Fibroblast of skin of right biceps (primary cell): ENCODE data around the gene CDC42SE2.
"Not testable (repeated sequence)": the region's sequence is repeated elsewhere in the genome, so short reads cannot be mapped to it uniquely, and the experiment has no call there.

Experiments used
- DNase-seq: peaks from one replicate; pipeline ENCODE4 v3.0.0-alpha.2; 2013

Gene CDC42SE2

DNA sequence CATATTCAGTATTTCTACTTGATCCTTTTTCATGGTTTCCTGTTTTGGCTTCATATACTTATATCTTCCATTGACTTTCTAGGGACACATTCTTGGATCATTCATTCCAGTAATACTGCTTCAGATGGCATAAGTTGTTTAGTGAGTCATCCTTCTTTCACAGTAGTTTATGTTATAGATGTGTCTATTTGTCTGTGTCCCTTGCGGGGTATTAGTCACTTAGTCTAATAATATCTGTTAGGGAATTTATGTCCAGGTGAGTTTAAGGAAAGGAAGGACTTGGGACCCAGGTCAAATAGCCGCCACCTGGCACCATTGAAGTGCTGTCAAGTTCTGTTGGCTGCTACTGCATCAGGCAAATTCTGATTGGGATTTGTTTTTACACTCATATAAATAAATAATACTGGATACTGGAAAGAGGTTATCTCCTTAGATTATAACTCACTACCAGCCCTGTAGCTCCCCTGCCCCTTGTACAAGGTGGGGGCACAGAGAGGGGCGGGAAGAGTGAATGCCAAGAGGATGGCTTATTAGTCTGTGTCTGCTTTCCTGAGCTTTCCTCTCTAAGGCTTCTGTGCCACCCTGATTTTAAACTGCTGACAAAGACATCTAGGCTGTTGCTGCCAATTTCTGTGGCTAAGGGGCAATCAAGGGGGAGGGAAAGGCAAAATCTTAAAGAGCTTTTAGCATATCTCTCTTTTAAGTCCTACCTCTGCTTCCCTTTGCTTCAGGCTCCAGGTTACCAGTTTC, 64.9 kb downstream of the CDC42SE2 start:
- DNase-seq = peak; percentile 71

DNA sequence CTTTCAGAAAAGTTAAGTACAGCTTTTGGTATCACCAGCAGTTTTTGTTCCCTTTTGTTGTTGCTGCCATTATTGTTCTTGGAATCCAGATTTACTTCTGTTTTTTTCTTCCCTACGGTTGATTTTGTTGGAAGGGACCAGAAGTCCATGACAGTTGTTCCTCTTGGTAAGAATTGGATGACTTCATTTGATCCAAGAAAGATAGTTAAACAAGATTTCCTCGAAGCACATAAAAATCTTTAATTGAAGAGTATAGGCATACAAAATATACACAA, 65.4 kb downstream of the CDC42SE2 start:
- DNase-seq = no peak

DNA sequence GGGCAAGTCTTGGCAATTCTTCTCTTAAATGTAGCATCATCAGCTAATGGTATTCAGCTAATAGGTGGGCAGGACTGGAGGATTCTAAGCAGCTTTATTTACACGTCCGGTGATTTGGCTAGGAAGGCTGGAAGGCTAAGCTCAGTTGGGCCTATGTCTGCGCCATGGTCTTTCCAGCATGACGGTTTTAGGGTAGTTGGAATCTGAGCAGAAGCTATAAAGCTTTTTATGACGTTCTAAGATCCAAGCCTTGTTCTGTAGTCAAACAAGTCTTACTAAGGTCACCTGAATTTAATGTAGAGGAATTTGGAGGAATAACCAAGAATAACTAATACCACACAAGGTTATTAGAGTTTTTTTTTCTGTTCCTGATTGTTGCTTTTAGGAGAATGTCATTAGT, 66.2 kb downstream of the CDC42SE2 start:
- DNase-seq = no peak

DNA sequence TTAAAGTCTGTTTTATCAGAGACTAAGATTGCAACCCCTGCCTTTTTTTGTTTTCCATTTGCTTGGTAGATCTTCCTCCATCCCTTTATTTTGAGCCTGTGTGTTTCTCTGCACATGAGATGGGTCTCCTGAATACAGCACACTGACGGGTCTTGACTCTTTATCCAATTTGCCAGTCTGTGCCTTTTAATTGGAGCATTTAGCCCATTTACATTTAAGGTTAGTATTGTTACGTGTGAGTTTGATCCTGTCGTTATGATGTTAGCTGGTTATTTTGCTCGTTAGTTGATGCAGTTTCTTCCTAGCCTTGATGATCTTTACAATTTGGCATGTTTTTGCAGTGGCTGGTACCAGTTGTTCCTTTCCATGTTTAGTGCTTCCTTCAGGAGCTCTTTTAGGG, 71.9 kb downstream of the CDC42SE2 start:
- not testable (repeated sequence) for DNase-seq

DNA sequence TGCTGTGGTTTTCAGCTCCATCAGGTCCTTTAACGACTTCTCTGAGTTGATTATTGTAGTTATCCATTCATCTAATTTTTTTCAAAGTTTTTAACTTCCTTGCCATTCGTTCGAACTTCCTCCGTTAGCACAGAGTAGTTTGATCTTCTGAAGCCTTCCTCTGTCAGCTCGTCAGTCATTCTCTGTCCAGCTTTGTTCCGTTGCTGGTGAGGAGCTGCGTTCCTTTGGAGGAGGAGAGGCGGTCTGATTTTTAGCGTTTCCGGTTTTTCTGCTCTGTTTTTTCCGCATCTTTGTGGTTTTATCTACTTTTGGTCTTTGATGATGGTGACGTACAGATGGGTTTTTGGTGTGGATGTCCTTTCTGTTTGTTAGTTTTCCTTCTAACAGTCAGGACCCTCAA, 72.9 kb downstream of the CDC42SE2 start:
- not testable (repeated sequence) for DNase-seq

GRCh38 chr5:131337240-131338050, 73.6 kb downstream of the CDC42SE2 start:
- DNase-seq = not testable (repeated sequence)

- DNase-seq = no peak
Measured at GRCh38 chr5:131338051-131338453, 74.2 kb downstream of the CDC42SE2 start.

DNA sequence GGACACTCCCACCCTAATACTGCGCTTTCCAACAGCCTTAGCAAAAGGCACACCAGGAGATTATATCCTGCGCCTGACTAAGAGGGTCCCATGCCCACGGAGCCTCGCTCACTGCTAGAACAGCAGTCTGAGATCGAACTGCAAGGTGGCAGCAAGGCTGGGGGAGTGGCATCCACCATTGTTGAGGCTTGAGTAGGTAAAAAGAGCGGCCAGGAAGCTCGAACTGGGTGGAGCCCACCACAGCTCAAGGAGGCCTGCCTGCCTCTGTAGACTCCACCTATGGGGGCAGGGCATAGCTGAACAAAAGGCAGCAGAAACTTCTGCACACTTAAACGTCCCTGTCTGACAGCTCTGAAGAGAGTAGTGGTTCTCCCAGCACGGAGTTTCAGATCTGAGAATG, 80.4 kb downstream of the CDC42SE2 start:
- DNase-seq = not testable (repeated sequence)

- DNase-seq = not testable (repeated sequence)
Measured at GRCh38 chr5:131346204-131346603, 82.4 kb downstream of the CDC42SE2 start.

- no peak for DNase-seq
Measured at GRCh38 chr5:131353991-131354390, 90.1 kb downstream of the CDC42SE2 start.

GRCh38 chr5:131355971-131356528, 92.2 kb downstream of the CDC42SE2 start:
- DNase-seq = peak; percentile 35

DNA sequence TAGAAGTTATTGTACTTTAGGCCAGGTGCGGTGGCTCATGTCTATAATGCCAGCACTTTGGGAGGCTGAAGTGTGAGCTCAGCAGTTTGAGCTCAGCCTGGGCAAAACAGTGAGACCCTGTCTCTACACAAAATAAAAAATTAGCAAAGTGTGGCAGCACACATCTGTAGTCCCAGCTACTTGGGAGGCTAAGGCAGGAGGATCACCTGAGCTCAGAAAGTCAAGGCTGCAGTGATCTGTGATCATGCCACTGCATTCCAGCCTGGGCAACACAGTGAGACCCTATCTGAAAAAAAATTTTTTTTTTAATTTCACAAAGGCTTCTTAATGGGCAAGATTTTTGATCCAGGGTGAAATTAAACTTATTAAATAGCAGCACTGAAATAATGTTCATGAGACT, 92.8 kb downstream of the CDC42SE2 start:
- DNase-seq = no peak

- no peak for DNase-seq
Measured at GRCh38 chr5:131357739-131358561, 94.1 kb downstream of the CDC42SE2 start.

- DNase-seq = no peak
Measured at GRCh38 chr5:131361677-131362315, 97.9 kb downstream of the CDC42SE2 start.

GRCh38 chr5:131363811-131364506, 100.1 kb downstream of the CDC42SE2 start:
- DNase-seq = no peak

GRCh38 chr5:131364507-131365050, 100.7 kb downstream of the CDC42SE2 start:
- DNase-seq = no peak

- no peak for DNase-seq
Measured at GRCh38 chr5:131366428-131366827, 102.6 kb downstream of the CDC42SE2 start.

DNA sequence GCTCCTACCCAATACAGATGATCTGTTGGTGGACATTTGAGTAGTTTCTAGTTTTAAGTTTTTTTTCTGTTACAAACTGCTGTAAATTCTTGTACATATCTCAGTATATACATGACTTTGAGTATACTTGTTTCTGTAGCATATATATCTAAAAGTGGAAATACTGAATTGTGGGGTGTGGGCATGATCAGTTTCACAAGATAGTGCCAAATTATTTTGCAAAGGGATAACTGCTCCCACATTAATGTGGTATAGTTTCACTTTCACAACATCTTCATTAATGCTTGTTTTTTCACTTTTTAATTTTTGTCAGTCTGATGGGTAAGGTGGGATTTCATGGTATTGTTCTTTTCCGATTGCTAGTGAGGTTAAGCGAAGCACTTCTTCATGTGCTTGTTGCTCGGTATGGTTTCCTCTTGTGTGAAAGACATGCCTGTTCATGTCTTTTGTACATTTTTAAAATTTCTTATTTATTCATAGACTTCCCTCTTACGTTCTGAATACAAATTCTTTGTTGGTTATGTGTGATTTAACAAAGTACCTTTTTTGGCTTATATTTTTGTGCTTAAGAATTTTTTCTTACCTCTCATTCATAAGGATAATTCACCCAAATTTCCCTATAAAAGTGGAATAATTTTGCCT, 103.5 kb downstream of the CDC42SE2 start:
- no peak for DNase-seq

GRCh38 chr5:131368866-131369265, 105.0 kb downstream of the CDC42SE2 start:
- no peak for DNase-seq

DNA sequence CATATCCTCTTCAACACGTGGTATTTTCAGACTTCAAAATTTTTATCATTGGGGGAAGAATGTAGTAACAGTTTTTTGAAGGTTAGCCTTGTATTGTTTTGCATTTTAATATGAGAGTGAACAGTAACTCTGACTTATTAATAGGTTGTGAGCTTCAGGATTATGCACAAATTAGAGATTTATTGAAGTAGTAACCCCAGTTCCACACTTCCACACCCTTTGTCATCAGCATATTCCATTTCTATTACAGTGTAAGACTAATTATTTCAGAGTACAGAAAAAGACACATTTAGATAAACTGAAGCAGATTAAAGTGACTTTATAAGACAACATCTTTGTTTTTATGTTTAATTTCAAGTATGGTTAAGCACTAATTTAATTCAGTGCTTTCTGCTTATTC, 105.7 kb downstream of the CDC42SE2 start:
- DNase-seq = no peak

GRCh38 chr5:131371835-131372234, 108.0 kb downstream of the CDC42SE2 start:
- no peak for DNase-seq
